ENCODE results near the gene ATXN7L1. TPM values are rescaled to one million over a fixed set of nuclear protein-coding genes. Genes with fewer than 3 reads are reported as not detected.
"Not testable (repeated sequence)": the region's sequence is repeated elsewhere in the genome, so short reads cannot be mapped to it uniquely, and the experiment has no call there.

ATXN7L1 gene
- total RNA-seq, 1 experiment from 2014 or later, result 16.3 TPM

GRCh38 chr7:105711726-105712402, 164.5 kb downstream of the ATXN7L1 start:
- in situ Hi-C loops (cut with HindIII; ENCODE audit: low pct_unique_long_range_greater_than_20kb, low sequenced_read_pairs), result no loop called here
- no peak for DNase-seq (ENCODE audit: low read depth, low spot score)

DNA sequence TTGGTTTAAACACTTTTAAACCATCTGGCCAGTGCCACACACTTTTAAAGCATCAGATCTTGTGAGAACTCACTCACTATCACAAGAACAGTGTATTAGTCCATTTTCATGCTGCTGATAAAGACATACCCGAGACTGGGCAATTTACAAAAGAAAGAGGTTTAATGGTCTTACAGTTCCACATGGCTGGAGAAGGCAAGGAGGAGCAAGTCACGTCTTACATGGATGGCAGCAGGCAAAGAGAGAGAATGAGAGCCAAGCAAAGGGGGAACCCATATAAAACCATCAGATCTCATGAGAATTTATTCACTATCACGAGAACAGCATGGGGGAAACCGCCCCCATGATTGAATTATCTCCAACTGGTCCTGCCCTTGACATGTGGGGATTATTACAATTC, 165.7 kb downstream of the ATXN7L1 start:
- in situ Hi-C loops (cut with HindIII; ENCODE audit: low pct_unique_long_range_greater_than_20kb, low sequenced_read_pairs); DNase-seq (ENCODE audit: low read depth, low spot score): not testable (repeated sequence)

- DNase-seq (ENCODE audit: low read depth, low spot score), result no peak
- in situ Hi-C loops (cut with HindIII; ENCODE audit: low pct_unique_long_range_greater_than_20kb, low sequenced_read_pairs), result no loop called here
Observed at GRCh38 chr7:105708763-105709080, 167.7 kb downstream of the ATXN7L1 start.

DNA sequence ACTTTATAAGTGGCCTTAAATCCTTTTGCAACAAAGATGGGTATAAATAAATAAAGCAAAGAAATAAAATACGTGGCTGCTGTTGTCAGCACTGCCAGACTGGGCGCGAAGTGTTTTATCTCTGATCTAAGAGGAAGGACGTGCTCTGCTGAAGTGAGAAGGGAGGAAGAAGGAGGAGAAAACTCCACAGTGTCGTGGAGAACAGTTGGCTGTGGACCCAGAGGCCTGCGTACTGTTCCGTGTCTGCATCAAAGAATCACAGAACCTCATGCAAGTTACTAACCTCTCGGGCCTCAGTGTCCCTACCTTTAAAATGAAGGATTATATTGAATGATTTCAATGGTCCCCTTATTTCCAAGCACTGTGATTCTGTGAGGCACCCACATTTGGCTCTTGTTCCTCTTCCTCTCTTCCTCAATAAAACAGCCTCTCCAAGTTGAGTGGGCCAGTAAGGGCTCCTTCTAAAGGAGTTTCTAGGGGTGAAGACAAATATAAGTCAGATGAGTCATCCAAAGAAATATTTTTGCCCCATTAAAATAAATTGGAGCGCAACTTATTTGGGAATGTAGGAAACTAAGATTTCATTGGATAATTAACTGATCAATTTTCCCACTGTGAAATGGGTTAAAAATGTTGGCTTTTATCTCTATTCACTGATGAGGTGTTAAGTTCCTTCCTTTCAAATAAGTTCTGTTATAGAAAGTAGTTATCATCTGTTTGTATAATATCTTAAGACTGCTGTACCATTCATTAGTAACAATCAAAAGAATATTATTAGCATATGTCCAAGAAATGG, 168.2 kb downstream of the ATXN7L1 start:
- no peak for DNase-seq (ENCODE audit: low read depth, low spot score)
- in situ Hi-C loops (cut with HindIII; ENCODE audit: low pct_unique_long_range_greater_than_20kb, low sequenced_read_pairs), result no loop called here

DNA sequence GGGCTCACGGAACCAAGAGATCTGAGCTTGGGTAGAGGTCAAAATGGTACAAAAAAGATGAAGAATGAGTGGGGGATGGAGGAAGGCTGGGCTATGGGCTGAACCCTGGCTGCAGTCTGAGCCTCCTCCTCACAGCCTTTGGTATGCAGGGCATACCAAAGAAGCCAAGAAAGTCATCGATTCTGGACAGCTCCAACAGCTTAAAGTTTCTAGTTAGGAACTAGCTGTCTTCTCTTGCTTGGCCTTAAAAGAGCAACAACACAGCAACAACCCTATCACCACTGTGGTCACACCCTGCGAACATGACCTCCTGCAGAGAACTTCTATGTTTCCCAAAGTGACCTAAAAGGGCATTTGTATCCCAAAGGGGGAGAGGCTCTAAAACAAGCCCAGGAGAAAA, 169.0 kb downstream of the ATXN7L1 start:
- in situ Hi-C loops (cut with HindIII; ENCODE audit: low pct_unique_long_range_greater_than_20kb, low sequenced_read_pairs), result no loop called here
- no peak for DNase-seq (ENCODE audit: low read depth, low spot score)

- in situ Hi-C loops (cut with HindIII; ENCODE audit: low pct_unique_long_range_greater_than_20kb, low sequenced_read_pairs), result no loop called here
- DNase-seq (ENCODE audit: low read depth, low spot score), result no peak
Observed at GRCh38 chr7:105705427-105705826, 171.0 kb downstream of the ATXN7L1 start.

DNA sequence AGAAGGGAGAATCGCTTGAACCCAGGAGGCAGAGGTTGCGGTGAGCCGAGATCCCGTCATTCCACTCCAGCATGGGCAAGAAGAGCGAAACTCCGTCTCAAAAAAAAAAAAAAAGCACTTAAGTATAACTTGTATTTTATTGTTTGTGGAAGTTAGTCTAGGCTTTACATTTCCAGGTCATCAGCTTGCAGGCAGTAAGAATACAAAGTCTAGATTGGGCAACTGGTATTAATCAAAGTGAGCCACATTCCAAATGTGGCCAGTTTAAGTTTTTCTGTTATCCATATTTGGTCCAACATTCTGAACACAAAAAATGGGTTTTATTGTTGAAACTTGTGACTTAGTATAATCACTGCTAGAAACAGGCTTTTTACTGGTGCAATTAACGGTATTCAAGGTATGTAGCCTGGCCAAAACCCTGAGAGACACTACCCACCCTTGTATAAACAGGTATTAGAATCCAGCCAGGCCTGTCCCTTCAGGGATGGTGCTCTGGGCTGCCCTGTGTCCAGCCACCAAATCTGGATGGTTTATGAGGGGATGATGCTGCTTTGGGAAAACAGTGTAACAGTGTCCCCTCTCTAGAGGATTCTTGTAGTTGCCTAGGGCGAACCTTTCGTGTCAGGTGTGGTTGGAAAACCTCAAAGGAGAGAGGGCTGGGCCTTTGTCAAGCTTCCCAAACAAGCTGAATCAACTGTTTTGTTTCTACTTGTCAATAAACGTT, 173.0 kb downstream of the ATXN7L1 start:
- DNase-seq (ENCODE audit: low read depth, low spot score), result no peak
- in situ Hi-C loops (cut with HindIII; ENCODE audit: low pct_unique_long_range_greater_than_20kb, low sequenced_read_pairs), result no loop called here

- in situ Hi-C loops (cut with HindIII; ENCODE audit: low pct_unique_long_range_greater_than_20kb, low sequenced_read_pairs), result no loop called here
- no peak for DNase-seq (ENCODE audit: low read depth, low spot score)
Observed at GRCh38 chr7:105699568-105700236, 176.7 kb downstream of the ATXN7L1 start.

DNA sequence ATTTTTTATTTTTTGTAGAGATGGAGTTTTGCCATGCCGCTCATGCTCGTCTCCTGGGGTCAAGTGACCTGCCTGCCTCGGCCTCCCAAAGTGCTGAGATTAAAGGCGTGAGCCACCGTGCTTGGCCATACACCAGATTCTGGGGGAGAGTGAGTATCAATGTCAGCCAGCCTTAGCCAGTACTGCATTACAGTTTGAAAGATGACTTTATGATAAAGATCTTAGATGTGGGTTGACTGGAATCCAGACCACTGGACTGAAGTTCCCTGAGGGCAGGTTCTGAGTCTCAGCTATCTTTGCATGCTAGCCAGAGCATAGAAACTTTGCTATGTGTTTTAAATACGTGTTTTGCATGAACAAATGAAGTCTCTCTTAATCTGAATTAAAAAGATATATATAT, 177.9 kb downstream of the ATXN7L1 start:
- no peak for DNase-seq (ENCODE audit: low read depth, low spot score)
- in situ Hi-C loops (cut with HindIII; ENCODE audit: low pct_unique_long_range_greater_than_20kb, low sequenced_read_pairs), result no loop called here

GRCh38 chr7:105697753-105698152, 178.6 kb downstream of the ATXN7L1 start:
- DNase-seq (ENCODE audit: low read depth, low spot score), result no peak
- in situ Hi-C loops (cut with HindIII; ENCODE audit: low pct_unique_long_range_greater_than_20kb, low sequenced_read_pairs), result no loop called here

- DNase-seq (ENCODE audit: low read depth, low spot score); in situ Hi-C loops (cut with HindIII; ENCODE audit: low pct_unique_long_range_greater_than_20kb, low sequenced_read_pairs): not testable (repeated sequence)
Observed at GRCh38 chr7:105697169-105697568, 179.2 kb downstream of the ATXN7L1 start.

DNA sequence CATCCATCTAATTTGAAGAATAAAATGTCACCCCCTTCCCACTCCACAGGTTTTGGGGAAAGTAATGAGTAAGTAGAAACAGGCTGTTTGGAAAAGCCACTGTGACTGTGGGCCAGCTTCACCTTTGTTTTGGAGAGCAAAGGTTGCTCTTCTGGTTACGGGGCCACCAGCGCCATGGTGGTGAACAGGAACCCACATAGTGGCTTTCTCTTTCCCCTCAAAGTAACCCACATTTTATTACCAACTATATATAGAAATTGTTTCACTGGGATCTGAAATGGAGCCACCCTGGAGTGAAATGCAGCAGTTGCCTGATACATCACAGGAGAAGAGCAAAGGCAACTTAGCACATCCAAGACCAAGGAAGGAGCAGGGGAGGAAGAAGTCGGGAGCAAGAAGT, 182.8 kb downstream of the ATXN7L1 start:
- in situ Hi-C loops (cut with HindIII; ENCODE audit: low pct_unique_long_range_greater_than_20kb, low sequenced_read_pairs), result no loop called here
- DNase-seq (ENCODE audit: low read depth, low spot score), result no peak

DNA sequence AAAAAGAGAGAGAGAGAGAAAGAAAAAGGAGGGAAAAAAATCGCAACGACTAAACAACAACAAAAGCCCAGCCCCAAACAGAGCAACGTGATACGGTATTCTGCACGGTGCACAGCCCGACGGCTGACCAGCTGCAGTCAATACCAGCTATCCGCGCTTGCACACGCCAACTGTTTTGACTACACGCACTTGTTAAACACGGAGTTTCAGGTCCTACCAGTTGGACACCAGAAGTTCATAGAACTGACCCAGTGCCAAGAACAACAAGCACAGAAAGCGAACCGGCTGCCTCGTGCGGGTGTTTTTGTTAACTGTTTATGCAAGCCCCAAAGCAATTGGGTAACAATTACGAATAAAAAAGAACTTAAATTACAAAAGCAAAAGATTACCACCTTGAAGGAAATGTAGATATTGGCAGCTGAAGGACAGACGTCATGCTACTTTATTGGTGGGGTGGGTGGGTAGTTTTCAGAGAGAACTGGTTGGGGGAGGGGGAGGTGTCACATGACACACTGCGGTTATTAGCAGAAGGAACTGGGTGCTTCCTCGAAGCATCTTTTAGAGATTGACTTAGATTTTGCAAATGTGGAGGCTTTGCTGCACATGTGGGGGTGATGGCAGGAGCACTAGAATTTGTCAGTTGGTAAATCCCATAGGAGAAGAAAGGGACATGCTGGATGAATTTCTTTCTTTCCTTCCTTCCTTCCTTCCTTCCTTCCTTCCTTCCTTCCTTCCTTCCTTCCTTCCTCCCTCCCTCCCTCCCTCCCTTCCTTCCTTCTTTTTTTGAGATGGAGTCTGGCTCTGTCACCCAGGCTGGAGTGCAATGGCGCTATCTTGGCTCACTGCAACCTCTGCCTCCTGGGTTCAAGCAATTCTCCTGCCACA, 184.5 kb downstream of the ATXN7L1 start:
- in situ Hi-C loops (cut with HindIII; ENCODE audit: low pct_unique_long_range_greater_than_20kb, low sequenced_read_pairs), result no loop called here
- DNase-seq (ENCODE audit: low read depth, low spot score), result no peak

- no peak for DNase-seq (ENCODE audit: low read depth, low spot score)
- in situ Hi-C loops (cut with HindIII; ENCODE audit: low pct_unique_long_range_greater_than_20kb, low sequenced_read_pairs), result no loop called here
Observed at GRCh38 chr7:105691082-105691679, 185.2 kb downstream of the ATXN7L1 start.

DNA sequence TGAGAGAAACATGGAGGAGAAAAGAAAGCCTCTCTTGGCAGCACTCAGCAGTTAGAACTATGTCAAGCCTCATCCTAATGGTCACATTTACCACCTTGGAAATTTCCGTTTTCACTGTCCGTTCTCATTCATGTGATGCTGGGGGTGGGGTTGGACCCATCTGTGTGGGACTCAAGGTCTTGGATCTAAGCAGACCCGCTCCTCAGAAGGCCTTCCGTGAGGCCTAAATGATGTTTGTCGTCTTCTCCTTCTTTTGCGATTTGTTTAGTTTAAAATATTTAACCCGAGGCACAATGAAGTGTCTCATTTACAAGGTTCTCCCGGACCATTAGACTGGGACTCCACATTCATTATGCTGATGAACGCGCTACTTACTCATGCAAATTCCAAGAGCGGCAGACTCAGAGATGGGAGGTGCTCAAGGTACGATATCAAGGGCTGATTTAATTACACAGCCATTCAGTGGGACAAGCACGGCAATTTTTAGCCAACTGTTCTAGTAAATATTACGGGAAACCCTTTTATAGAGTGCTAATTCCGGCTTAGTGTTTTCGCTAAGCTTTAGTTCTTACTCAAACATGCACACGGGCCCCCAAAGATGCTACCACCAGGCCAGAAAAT, 186.0 kb downstream of the ATXN7L1 start:
- in situ Hi-C loops (cut with HindIII; ENCODE audit: low pct_unique_long_range_greater_than_20kb, low sequenced_read_pairs), result no loop called here
- no peak for DNase-seq (ENCODE audit: low read depth, low spot score)

DNA sequence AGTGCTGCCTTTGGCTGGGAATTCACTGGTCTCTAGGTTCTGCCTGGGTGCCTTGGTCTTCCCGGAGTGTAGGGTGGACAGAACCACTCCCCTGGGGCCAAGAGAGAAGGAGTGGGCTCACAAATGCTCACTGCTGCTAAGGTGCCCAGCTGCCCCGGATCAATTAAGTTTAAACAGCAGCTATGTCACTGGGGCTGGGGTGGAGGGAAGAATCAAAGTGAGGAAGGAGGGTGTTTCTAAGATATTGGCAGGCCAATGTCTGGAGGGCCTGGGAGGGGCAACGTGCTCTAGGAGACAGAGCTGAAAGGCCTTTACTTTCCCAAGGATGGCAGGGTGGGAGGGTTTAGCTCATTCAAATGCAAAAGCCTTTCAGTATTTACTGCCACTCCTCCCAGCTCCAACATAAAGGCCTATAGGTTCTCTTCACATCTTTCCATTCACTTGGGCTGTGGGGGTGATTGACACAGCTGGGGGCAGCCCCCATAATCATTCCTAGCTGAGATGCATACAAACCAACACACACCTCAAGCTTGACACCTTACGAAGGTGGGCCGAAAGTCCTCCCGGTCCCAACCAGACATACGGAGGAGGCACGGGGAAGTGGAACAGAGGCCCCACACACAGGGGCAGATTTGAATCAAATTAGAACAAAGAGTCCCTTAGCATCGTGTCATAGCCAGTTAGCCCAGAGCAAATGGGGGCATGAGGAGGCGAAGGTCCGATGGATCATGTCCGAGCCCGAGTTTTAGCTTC, 187.2 kb downstream of the ATXN7L1 start:
- no peak for DNase-seq (ENCODE audit: low read depth, low spot score)
- in situ Hi-C loops (cut with HindIII; ENCODE audit: low pct_unique_long_range_greater_than_20kb, low sequenced_read_pairs), result no loop called here

Data from SK-MEL-5 (cell line).